Measurements from ENCODE around the gene TRMT2B.

- TF ChIP-seq CTCF (IDR thresholded peaks at IDR 0.05) (no peak), POLR2A (IDR thresholded peaks at IDR 0.05) (no peak)
Observed at GRCh38 chrX:101022020-101022419, 29.9 kb downstream of the TRMT2B start.

Data from testis (tissue), 2 donors.